GM23338 (cell line): ENCODE data around the gene DAO. TPM values are rescaled to one million over a fixed set of nuclear protein-coding genes. Genes with fewer than 3 reads are reported as not detected.

Source experiments
- ATAC-seq: fragments of 200-7000 bp; cut with Tn5 transposase; 3 replicates; pipeline ENCODE4 v1.9.1; 2020
- DNase-seq: peaks from one replicate; pipeline ENCODE4 v3.0.0-alpha.2; 2015; ENCODE audit warnings: low spot score
- H2AFZ ChIP-seq: fragments of 200-600 bp; sonication (generic); 2 replicates; pipeline ENCODE4 v1.8.0; 2016; ENCODE audit warnings: antibody characterized with exemption, mild to moderate bottlenecking, moderate library complexity
- H3F3A ChIP-seq: fragments of 200-600 bp; sonication (generic); replicated peaks from 2 replicates; pipeline ENCODE4 v1.8.0; 2017; ENCODE audit warnings: antibody characterized with exemption, mixed run types, low read depth
- H3K27ac ChIP-seq: fragments of 200-600 bp; sonication (generic); 2 replicates; pipeline ENCODE4 v1.6.1; 2016; ENCODE audit warnings: low read depth
- H3K27me3 ChIP-seq: fragments of 200-600 bp; sonication (generic); 2 replicates; pipeline ENCODE4 v1.8.0; 2016; ENCODE audit warnings: mild to moderate bottlenecking, mixed run types, moderate library complexity; ENCODE audit not compliant: insufficient read depth
- H3K36me3 ChIP-seq: fragments of 200-600 bp; sonication (generic); 2 replicates; pipeline ENCODE4 v1.8.0; 2016; ENCODE audit warnings: mild to moderate bottlenecking; ENCODE audit not compliant: insufficient read depth
- H3K4me1 ChIP-seq: fragments of 200-600 bp; sonication (generic); 2 replicates; pipeline ENCODE4 v1.8.0; 2016; ENCODE audit warnings: mild to moderate bottlenecking, moderate library complexity; ENCODE audit not compliant: insufficient read depth
- H3K4me2 ChIP-seq: fragments of 200-600 bp; sonication (generic); 2 replicates; pipeline ENCODE4 v1.7.1; 2017; ENCODE audit warnings: mixed run types
- H3K4me3 ChIP-seq: fragments of 200-600 bp; sonication (generic); 2 replicates; pipeline ENCODE4 v1.6.1; 2016; ENCODE audit warnings: mixed run types
- H3K79me2 ChIP-seq: fragments of 200-600 bp; sonication (generic); replicated peaks from 2 replicates; pipeline ENCODE4 v1.8.0; 2017; ENCODE audit warnings: mild to moderate bottlenecking; ENCODE audit not compliant: insufficient read depth
- H3K9me2 ChIP-seq: fragments of 200-600 bp; sonication (generic); 2 replicates; pipeline ENCODE4 v1.8.0; 2017; ENCODE audit not compliant: insufficient read depth
- H4K20me1 ChIP-seq: fragments of 200-600 bp; sonication (generic); replicated peaks from 2 replicates; pipeline ENCODE4 v1.8.0; 2017; ENCODE audit warnings: mild to moderate bottlenecking; ENCODE audit not compliant: insufficient read depth
- H3K27ac Mint-ChIP-seq: 2 replicates; pipeline ENCODE4 v1.8.0; 2020; ENCODE audit warnings: inconsistent platforms, mild to moderate bottlenecking, moderate library complexity, mixed read lengths
- H3K27me3 Mint-ChIP-seq: 3 replicates; pipeline ENCODE4 v1.8.0; 2022; ENCODE audit warnings: low read depth, mild to moderate bottlenecking, moderate library complexity, mixed read lengths, inconsistent platforms; ENCODE audit not compliant: insufficient read depth, poor library complexity
- H3K36me3 Mint-ChIP-seq: 3 replicates; pipeline ENCODE4 v1.8.0; 2021; ENCODE audit warnings: low read depth, mild to moderate bottlenecking, inconsistent platforms, moderate library complexity, mixed read lengths
- H3K4me1 Mint-ChIP-seq: 3 replicates; pipeline ENCODE4 v1.8.0; 2020; ENCODE audit warnings: mild to moderate bottlenecking, inconsistent platforms, mixed read lengths
- H3K4me3 Mint-ChIP-seq: 3 replicates; pipeline ENCODE4 v1.8.0; 2021; ENCODE audit warnings: moderate library complexity, mild to moderate bottlenecking, inconsistent platforms, mixed read lengths
- H3K9me3 Mint-ChIP-seq: 3 replicates; pipeline ENCODE4 v1.8.0; 2020; ENCODE audit warnings: moderate library complexity, mild to moderate bottlenecking, inconsistent platforms, mixed read lengths
- CREB1 ChIP-seq: fragments of 250-450 bp; sonication (Bioruptor Pico); IDR thresholded peaks from 2 replicates; pipeline ENCODE4 v1.5.0; 2020; ENCODE audit warnings: low read depth, mild to moderate bottlenecking, moderate library complexity
- JUNB ChIP-seq: IDR thresholded peaks from one replicate; pipeline ENCODE4 v1.6.1; 2016; ENCODE audit warnings: antibody characterized with exemption; ENCODE audit not compliant: unreplicated experiment
- NANOG ChIP-seq: IDR thresholded peaks from 2 replicates; pipeline ENCODE4 v1.6.1; 2016; ENCODE audit warnings: antibody characterized with exemption, borderline replicate concordance
- POLR2AphosphoS5 ChIP-seq: IDR thresholded peaks from 2 replicates; pipeline ENCODE4 v1.6.1; 2016; ENCODE audit warnings: antibody characterized with exemption, low read depth
- ZNF114 ChIP-seq: fragments of 250-450 bp; sonication (Bioruptor Pico); IDR thresholded peaks from 2 replicates; pipeline ENCODE4 v1.5.0; 2020; ENCODE audit warnings: mild to moderate bottlenecking, moderate library complexity
- ZNF331 ChIP-seq: fragments of 250-450 bp; sonication (Bioruptor Pico); IDR thresholded peaks from 2 replicates; pipeline ENCODE4 v1.5.0; 2020; ENCODE audit warnings: low read depth, mild to moderate bottlenecking, moderate library complexity
- polyA plus RNA-seq: library from polyadenylated mRNA; unstranded; fragments of >200 nt; fragmentation: Nextera tagmentation; extraction: Ambion mirVana; gene quantifications from 2 replicates; pipeline ENCODE4 v1.2.1, GENCODE V29; 2016
- total RNA-seq: library from RNA; depleted of rRNA; stranded (reverse); fragments of >200 nt; shearing (Covaris generic); gene quantifications from 2 replicates; pipeline ENCODE4 v1.2.3, GENCODE V29; 2014
- TF ChIP-seq, protein P1 (sequence below), 2 experiments: fragments of 200-600 bp in 1 of 2; sonication (generic) in 1 of 2; conservative IDR thresholded peaks; 2 replicates each; pipeline versions ENCODE4 v1.5.1 to v1.6.1; 2016 to 2017; ENCODE audit warnings: antibody characterized with exemption in 2 of 2, low read depth in 2 of 2, mild to moderate bottlenecking in 2 of 2, moderate library complexity in 1 of 2
- TF ChIP-seq, protein P2 (sequence below): IDR thresholded peaks from 2 replicates; pipeline ENCODE4 v1.6.1; 2016; ENCODE audit warnings: antibody characterized with exemption
- TF ChIP-seq, protein P3 (sequence below): fragments of 250-450 bp; sonication (Bioruptor Pico); IDR thresholded peaks from 2 replicates; pipeline ENCODE4 v1.5.0; 2020; ENCODE audit warnings: mild to moderate bottlenecking, moderate library complexity

The DAO gene
- total and polyA plus RNA-seq, 2 experiments from 2014 or later, result not detected

DNA sequence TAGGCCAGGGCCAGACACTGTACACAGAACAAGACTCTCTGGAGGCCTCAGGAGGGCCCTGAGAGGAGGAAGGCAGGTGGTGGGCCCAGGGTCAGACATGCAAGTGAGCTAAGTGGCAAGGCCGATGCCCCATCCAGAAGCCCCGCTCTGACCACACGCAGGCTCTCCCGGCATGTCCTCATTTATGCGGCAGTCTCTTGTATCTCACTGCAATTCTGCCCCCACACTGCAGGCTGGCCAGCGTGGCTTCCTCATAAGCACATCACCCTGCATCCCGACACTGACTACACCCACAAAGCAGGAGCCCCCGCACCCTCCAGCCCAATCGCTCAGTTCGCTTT is 40.0 kb upstream of the DAO start:
- ATAC-seq, result no peak
- H3K79me2 ChIP-seq, result peaks cover 3% of the 10 kb centered on the region; the same call in 1 of the 2 replicates
- peak overlapping the region; percentile 66 for H3K27ac Mint-ChIP-seq

More for the DNA sequence above, 40.0 kb upstream of the DAO start:
- DNase-seq, result no peak
- H3K4me3 Mint-ChIP-seq, result no peak overlapping the region
- Histone ChIP-seq H3K4me1 (peaks cover 19% of the 10 kb centered on the region; the same call in 1 of the 2 replicates), H3K9me2 (no peaks in the 10 kb centered on the region), H4K20me1 (no peaks in the 10 kb centered on the region), H3K27me3 (no peaks in the 10 kb centered on the region), H3K4me3 (no peak overlapping the region), H2AFZ (no peak overlapping the region), H3K4me2 (0 out of 2 replicates have a peak overlapping the region, but pooled peaks have one; percentile 26), H3K36me3 (no peaks in the 10 kb centered on the region), H3K27ac (0 out of 2 replicates have a peak overlapping the region, but pooled peaks have one; percentile 42), H3F3A (no peaks in the 10 kb centered on the region)
- H3K9me3 Mint-ChIP-seq, result no peaks in the 10 kb centered on the region
- H3K4me1 Mint-ChIP-seq, result peaks cover 28% of the 10 kb centered on the region
- H3K36me3 Mint-ChIP-seq, result peaks cover 11% of the 10 kb centered on the region
- no peak for TF ChIP-seq ZNF114
- TF ChIP-seq, protein P1, sequence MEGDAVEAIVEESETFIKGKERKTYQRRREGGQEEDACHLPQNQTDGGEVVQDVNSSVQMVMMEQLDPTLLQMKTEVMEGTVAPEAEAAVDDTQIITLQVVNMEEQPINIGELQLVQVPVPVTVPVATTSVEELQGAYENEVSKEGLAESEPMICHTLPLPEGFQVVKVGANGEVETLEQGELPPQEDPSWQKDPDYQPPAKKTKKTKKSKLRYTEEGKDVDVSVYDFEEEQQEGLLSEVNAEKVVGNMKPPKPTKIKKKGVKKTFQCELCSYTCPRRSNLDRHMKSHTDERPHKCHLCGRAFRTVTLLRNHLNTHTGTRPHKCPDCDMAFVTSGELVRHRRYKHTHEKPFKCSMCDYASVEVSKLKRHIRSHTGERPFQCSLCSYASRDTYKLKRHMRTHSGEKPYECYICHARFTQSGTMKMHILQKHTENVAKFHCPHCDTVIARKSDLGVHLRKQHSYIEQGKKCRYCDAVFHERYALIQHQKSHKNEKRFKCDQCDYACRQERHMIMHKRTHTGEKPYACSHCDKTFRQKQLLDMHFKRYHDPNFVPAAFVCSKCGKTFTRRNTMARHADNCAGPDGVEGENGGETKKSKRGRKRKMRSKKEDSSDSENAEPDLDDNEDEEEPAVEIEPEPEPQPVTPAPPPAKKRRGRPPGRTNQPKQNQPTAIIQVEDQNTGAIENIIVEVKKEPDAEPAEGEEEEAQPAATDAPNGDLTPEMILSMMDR (conservative IDR thresholded peaks at IDR 0.05; ENCODE audit: low read depth in 2 of 2), result no peak
- TF ChIP-seq CREB1, result no peak
- TF ChIP-seq, protein P2, sequence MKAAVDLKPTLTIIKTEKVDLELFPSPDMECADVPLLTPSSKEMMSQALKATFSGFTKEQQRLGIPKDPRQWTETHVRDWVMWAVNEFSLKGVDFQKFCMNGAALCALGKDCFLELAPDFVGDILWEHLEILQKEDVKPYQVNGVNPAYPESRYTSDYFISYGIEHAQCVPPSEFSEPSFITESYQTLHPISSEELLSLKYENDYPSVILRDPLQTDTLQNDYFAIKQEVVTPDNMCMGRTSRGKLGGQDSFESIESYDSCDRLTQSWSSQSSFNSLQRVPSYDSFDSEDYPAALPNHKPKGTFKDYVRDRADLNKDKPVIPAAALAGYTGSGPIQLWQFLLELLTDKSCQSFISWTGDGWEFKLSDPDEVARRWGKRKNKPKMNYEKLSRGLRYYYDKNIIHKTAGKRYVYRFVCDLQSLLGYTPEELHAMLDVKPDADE, result no peak
- TF ChIP-seq, protein P3, sequence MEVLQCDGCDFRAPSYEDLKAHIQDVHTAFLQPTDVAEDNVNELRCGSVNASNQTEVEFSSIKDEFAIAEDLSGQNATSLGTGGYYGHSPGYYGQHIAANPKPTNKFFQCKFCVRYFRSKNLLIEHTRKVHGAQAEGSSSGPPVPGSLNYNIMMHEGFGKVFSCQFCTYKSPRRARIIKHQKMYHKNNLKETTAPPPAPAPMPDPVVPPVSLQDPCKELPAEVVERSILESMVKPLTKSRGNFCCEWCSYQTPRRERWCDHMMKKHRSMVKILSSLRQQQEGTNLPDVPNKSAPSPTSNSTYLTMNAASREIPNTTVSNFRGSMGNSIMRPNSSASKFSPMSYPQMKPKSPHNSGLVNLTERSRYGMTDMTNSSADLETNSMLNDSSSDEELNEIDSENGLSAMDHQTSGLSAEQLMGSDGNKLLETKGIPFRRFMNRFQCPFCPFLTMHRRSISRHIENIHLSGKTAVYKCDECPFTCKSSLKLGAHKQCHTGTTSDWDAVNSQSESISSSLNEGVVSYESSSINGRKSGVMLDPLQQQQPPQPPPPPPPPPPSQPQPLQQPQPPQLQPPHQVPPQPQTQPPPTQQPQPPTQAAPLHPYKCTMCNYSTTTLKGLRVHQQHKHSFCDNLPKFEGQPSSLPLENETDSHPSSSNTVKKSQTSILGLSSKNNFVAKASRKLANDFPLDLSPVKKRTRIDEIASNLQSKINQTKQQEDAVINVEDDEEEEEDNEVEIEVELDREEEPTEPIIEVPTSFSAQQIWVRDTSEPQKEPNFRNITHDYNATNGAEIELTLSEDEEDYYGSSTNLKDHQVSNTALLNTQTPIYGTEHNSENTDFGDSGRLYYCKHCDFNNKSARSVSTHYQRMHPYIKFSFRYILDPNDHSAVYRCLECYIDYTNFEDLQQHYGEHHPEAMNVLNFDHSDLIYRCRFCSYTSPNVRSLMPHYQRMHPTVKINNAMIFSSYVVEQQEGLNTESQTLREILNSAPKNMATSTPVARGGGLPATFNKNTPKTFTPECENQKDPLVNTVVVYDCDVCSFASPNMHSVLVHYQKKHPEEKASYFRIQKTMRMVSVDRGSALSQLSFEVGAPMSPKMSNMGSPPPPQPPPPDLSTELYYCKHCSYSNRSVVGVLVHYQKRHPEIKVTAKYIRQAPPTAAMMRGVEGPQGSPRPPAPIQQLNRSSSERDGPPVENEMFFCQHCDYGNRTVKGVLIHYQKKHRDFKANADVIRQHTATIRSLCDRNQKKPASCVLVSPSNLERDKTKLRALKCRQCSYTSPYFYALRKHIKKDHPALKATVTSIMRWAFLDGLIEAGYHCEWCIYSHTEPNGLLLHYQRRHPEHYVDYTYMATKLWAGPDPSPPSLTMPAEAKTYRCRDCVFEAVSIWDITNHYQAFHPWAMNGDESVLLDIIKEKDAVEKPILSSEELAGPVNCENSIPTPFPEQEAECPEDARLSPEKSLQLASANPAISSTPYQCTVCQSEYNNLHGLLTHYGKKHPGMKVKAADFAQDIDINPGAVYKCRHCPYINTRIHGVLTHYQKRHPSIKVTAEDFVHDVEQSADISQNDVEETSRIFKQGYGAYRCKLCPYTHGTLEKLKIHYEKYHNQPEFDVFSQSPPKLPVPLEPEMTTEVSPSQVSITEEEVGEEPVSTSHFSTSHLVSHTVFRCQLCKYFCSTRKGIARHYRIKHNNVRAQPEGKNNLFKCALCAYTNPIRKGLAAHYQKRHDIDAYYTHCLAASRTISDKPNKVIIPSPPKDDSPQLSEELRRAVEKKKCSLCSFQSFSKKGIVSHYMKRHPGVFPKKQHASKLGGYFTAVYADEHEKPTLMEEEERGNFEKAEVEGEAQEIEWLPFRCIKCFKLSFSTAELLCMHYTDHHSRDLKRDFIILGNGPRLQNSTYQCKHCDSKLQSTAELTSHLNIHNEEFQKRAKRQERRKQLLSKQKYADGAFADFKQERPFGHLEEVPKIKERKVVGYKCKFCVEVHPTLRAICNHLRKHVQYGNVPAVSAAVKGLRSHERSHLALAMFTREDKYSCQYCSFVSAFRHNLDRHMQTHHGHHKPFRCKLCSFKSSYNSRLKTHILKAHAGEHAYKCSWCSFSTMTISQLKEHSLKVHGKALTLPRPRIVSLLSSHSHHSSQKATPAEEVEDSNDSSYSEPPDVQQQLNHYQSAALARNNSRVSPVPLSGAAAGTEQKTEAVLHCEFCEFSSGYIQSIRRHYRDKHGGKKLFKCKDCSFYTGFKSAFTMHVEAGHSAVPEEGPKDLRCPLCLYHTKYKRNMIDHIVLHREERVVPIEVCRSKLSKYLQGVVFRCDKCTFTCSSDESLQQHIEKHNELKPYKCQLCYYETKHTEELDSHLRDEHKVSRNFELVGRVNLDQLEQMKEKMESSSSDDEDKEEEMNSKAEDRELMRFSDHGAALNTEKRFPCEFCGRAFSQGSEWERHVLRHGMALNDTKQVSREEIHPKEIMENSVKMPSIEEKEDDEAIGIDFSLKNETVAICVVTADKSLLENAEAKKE (CRISPR knock-in tag), result no peak
- no peak for TF ChIP-seq NANOG
- no peak for TF ChIP-seq ZNF331 (CRISPR knock-in tag)
- TF ChIP-seq JUNB, result no peak
- TF ChIP-seq POLR2AphosphoS5, result no peak
- peaks cover 9% of the 10 kb centered on the region for H3K27me3 Mint-ChIP-seq
